Gastroesophageal sphincter (tissue), 3 donors: ENCODE measurements around the gene GTF2B.

Experiments
- EP300 ChIP-seq: sonication (generic); formaldehyde crosslinking; IDR thresholded peaks from one replicate; pipeline ENCODE4 v1.6.1; 2017; ENCODE audit warnings: antibody characterized with exemption, mild to moderate bottlenecking
- POLR2A ChIP-seq, 2 donors: fragments of 450-650 bp; IDR thresholded peaks; one replicate each; pipeline ENCODE4 v1.6.1; 2017; ENCODE audit warnings: antibody characterized with exemption in 2 of 2, mild to moderate bottlenecking in 2 of 2, moderate library complexity in 1 of 2
- POLR2AphosphoS5 ChIP-seq: sonication (generic); formaldehyde crosslinking; IDR thresholded peaks from one replicate; pipeline ENCODE4 v1.6.1; 2017; ENCODE audit warnings: antibody characterized with exemption
- TF ChIP-seq, protein P1 (sequence below), 4 experiments: fragments of 200-600 bp in 2 of 4; fragments of 450-650 bp in 2 of 4; sonication (generic) in 1 of 4; IDR thresholded peaks; one replicate each; pipeline ENCODE4 v1.5.1; 2017 to 2019; ENCODE audit warnings: antibody characterized with exemption in 4 of 4, mild to moderate bottlenecking in 2 of 4, moderate library complexity in 2 of 4

DNA sequence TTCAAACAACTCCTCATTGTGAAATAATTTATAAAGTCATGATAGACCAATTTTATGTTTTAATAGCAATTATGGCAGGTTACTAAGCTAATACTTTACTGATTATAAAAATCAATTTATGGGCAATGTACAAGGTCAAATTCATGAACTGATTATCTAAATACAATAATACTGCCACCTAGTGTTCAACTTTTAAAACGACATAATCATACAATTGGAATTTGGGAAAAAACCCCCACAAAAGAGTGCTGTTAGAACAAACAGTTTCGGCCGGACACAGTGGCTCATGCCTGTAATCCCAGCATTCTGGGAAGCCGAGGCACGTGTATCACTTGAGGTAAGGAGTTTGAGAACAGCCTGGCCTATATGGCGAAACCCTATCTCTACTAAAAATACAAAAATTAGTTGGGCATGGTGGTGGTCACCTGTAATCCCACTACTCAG lies 14.0 kb downstream of the GTF2B start:
- TF ChIP-seq, protein P1, sequence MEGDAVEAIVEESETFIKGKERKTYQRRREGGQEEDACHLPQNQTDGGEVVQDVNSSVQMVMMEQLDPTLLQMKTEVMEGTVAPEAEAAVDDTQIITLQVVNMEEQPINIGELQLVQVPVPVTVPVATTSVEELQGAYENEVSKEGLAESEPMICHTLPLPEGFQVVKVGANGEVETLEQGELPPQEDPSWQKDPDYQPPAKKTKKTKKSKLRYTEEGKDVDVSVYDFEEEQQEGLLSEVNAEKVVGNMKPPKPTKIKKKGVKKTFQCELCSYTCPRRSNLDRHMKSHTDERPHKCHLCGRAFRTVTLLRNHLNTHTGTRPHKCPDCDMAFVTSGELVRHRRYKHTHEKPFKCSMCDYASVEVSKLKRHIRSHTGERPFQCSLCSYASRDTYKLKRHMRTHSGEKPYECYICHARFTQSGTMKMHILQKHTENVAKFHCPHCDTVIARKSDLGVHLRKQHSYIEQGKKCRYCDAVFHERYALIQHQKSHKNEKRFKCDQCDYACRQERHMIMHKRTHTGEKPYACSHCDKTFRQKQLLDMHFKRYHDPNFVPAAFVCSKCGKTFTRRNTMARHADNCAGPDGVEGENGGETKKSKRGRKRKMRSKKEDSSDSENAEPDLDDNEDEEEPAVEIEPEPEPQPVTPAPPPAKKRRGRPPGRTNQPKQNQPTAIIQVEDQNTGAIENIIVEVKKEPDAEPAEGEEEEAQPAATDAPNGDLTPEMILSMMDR (IDR thresholded peaks at IDR 0.05): peak; percentile 41 to 58 (median 46)
- TF ChIP-seq POLR2AphosphoS5: no peak
- no peak for TF ChIP-seq POLR2A (IDR thresholded peaks at IDR 0.05)
- TF ChIP-seq EP300: no peak
